ENCODE measurements around the gene RBM14.
"Not testable (repeated sequence)": the region's sequence is repeated elsewhere in the genome, so short reads cannot be mapped to it uniquely, and the experiment has no call there.

The RBM14 gene

DNA sequence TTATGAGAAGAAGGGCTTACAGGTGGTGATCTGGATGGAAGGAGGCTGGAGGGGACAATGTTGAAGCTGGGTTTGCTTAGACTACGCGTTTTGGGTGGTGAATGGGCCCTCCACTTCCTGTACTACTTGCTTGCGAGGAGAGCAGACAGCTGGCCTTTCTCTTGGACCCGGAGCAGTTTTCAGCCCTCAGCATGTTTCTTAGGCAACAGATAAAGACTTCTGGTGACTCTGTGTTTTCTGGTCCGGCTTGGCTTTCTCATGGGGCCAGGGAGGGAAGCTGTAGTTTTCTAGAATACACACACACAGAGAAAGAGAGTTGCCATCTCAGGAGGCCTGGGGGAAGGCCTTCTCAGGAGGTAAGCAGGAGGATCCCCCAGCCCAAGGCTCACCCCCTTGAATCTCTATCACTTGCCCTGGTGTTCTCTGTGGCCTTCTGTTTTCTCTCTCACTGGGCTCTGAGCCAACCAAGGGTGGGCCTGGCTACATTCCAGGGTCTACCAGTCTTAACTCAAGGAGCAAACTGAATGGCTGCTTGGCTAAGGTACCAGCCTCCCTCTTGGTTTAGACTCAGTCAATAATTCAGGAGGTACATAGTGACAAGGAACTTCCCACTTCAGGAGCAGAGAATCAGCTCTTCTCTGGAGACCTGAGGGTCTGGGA, 21.1 kb upstream of the RBM14 start:
- DNase-seq (ENCODE audit: low read depth) = no peak

DNA sequence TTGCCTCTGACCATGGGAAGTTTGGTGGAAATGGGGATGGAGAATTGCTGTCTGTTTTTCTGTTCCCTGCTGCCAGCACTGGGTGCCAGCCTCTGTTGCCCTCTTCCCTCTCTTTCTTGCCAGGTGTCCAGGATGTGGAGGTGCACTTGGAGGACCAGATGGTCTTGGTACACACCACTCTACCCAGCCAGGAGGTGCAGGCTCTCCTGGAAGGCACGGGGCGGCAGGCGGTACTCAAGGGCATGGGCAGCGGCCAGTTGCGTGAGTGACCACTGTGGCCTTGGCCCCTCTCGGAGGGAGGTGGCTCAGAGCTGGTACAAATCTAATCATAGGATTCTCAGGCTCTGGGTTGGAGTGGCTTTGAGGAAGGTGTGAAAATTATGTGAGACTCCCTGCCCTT, 17.4 kb upstream of the RBM14 start:
- no peak for DNase-seq (ENCODE audit: low read depth)

DNA sequence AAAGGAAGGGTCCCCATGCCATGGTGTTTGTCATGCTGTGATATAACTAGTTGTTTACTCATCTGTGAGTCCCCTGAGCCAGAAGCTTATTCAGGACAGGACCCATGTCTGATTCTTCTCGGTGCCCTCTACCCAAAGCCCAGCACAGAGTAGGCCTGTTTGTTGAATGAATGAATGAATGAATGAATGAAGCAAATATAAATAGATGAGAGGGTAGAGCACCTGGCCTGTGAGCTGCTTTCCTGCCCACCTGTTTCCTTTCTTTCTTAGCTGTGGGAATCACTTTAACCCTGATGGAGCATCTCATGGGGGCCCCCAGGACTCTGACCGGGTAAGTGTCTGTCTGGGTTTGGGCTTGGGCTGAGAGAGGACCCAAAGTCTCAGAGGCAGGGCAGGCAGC, 16.2 kb upstream of the RBM14 start:
- no peak for DNase-seq (ENCODE audit: low read depth)

DNA sequence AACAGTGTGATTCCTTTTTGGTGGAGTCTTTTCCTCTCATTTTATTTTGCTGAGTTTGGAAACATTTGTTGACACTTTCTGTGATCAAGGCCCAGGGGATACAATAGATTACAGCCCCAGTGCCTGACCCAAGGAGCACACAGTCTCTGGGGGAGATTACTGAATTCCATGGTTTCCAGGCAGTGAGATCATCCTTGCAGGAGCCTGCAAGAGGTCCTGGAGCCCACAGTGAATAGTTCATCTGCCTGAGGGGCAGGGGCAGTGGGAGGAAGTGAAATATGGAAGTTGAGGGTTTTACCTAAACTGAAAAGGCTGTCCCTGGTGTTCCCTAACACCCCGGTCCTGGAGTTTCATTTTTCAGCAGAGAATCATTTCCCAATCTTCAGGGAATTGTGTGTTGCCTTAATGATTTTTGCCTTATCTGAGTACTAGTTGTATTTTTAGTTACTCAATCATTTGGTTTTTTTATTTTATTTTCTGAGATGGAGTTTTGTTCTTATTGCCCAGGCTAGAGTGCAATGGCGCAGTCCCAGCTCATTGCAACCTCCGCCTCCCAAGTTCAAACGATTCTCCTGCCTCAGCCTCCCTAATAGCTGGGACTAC, 15.7 kb upstream of the RBM14 start:
- DNase-seq (ENCODE audit: low read depth) = no peak

DNA sequence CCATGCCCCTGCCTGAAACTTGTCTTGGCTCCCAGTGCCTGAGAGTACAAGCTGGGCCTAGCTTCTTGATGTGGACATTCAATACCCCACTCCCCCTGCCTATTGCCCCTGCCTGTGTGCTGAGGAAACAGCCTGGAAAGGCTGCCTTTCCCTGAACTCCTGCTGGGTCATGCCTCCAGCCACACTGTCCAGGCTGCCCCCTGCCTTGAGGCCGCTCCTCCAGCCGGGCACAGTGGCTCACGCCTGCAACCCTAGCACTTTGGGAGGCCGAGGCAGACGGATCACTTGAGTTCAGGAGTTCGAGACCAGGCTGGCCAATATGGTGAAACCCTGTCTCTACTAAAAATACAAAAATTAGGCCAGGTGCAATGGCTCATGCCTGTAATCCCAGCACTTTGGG, 13.4 kb upstream of the RBM14 start:
- DNase-seq (ENCODE audit: low read depth) = no peak

DNA sequence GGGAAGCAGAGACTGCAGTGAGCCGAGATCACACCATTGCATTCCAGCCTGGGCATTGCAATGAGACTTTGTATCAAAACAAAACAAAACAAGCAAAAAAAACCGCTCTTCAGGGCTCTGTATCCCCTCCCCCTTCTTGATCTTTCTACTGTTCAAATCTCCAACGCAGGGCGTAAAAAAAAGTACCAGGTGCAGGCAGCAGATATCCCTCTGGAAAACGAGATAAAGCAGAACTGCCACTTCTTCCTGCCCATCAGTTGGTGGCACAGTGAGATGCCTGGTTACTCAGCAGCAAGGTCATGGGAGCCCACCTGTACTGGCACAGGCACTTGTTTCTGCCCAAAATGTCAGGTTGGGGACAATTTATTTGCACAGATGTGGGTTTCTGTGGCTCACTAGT, 12.3 kb upstream of the RBM14 start:
- DNase-seq (ENCODE audit: low read depth) = no peak

DNA sequence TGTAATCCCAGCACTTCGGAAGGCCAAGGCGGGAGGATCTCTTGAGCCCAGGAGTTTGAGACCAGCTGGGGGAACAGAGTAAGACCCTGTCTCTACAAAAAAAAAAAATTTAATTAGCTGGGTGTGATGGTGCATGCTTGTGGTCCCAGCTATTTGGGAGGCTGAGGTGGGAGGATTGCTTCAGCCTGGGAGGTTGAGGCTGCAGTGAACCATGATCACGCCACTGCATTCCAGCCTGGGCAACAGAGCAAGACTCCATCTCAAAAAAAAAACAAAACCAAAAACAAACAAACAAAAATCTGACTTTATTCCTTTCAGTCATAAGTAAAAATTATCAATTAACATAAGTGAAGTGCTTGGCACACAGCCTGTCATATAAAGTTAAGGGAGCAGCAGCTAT, 9.8 kb upstream of the RBM14 start:
- DNase-seq (ENCODE audit: low read depth) = not testable (repeated sequence)

DNA sequence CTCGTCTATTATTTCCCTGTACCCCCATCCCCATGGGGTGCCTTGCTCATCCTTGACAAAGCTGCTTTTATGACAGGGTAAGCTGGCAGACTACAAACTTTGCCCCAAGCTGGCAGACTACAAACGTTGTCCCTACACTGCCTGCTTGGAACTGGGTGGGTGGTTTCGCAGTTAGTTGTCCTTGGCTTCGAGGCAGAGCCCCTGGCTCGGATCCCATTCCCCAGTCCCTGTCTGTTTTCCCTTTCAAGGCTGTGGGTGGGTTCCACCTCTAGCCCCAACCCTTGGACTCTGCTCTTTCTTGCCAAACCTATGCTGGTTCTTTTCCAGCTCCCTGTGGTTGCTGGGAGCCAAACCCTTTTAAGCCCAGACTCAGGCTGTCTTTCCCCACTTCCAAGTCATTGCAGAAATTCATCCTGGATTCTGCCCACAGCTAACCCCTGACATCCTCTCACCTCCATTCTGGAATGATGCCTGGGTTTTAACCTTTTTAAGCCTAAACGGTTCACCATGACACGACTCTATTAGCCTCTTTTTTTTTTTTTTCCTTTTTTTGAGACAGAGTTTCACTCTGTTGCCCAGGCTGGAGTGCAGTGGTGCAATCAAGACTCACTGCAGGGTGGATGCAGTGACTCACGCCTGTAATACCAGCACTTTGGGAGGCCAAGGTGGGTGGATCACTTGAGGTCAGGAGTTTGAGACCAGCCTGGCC, 9.2 kb upstream of the RBM14 start:
- no peak for DNase-seq (ENCODE audit: low read depth)

DNA sequence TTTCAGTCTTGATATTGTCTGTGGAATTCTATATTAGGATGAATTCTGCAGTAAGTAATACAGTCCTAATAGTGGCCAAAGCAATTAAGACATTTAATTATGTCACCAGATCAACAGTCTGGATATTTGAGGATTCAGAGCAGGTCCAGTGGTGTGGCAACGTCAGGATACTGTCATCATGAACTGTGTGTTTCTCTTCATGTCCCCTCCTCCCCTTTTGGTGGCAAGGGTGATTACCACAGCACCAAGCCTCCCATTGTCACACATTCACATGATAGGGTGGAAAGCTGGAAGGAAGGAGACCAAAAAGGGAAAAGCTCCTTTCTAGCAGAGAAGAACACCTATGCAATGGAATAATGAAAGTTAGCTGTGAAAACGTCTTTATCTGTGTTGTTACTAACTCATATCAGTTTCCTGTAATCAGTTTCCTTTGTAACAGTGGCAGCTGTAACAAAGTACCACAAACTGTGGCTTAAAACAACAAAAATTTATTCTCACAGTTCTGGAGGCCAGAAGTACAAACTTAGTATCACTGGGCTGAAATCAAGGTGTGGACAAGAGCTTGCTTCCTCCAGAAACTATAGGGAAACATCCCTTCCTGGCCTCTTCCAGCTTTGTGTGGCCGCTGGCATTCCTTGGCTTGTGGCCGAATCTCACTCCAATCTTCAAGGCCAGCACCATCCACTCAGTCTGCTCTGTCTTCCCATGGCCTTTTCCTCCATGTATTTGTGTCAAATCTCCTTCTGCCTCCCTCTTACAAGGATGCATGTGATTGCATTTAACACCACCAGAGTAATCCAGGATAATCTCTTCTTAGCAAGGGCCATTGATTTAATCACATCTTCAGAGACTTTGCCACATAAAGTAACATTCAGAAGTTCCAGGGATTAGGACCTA, 6.5 kb upstream of the RBM14 start:
- no peak for DNase-seq (ENCODE audit: low read depth)

DNA sequence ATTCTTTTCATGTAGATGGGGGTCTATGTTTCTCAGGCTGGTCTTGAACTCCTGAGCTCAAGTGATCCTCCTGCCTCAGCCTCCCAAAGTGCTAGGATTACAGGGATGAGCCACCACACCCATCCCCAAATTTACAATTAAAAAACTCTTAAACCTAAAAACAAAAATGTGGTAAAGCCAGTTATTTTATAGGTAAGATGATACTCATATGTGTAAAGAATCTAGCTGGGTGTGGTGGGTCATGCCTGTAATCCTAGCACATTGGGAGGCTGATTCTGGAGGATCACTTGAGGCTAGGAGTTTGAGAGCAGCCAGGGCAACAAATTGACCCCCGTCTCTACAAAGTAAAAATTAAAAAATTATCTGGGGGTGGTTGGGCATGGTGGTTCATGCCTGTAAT, 4.0 kb upstream of the RBM14 start:
- DNase-seq (ENCODE audit: low read depth) = no peak

DNA sequence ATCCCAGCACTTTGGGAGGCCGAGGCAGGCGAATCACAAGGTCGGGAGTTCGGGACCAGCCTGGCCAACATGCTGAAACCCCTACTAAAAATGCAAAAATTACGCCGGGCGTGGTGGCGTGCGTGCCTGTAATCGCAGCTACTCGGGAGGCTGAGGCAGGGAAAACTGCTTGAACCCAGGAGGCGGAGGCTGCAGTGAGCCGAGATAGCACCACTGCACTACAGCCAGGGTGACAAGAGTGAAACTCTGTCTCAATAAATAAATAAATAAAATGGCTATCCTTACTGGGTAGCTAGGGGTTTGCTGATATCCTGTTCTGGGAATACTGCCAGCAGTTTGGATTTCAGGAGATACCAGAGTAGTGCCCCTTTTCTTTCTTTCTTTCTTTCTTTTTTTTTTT, 2.4 kb upstream of the RBM14 start:
- no peak for DNase-seq (ENCODE audit: low read depth)

DNA sequence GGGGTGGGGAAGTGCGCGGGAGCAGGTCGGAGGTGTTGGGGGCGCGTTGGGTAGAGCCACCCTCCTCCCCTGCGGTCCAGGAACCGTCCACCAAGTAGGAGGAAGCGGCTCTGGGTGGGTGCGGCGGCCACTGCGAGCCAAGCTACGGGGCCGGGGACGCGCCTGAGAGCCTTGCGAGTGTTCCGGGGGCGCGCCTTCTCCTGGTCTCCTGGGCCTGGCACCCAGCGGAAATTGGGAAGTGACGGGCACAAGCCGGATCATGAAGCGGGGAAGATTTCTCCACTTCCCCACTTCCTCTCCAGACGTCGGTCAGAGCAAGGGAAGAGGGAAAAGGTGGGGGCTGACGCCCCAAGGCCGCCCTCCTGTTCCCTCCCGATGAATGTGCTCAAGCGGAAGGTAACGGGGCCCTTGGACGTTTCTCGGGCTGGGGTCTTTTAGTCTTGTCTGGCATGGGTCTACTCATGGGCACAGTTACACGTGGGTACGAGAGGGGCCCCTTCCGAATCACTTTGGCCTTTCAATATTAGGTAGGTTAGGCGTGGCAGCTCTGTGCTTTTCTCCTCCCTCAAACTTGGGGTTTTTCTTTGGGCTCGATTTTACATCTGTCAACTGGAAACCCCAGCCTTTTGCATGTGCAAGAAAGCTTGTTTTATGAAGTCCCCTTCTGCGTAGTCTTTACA, 865 bp downstream of the RBM14 start:
- DNase-seq (ENCODE audit: low read depth) = no peak

DNA sequence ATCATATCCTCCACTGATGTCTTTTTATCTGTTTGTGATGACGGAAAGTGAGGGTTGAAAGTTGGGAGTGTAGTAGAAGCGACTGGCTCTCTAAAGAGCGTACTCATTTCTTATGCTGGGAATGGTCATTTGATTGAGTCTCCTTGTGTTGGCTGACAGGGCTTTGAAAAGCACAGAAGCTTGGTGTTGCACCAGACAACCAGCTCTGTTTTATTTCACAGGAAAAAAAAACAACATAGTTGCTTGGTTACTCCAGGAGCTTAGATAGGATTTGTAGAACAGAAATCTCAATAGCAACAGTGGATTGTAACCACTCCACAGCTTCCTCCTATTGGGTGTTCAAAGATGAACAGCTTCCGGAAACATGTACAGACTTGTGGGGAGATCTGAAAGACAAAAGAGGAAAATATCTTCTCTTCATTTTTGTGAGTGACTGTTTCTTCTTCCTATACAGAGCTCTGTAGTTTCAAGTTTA, 2.7 kb downstream of the RBM14 start:
- DNase-seq (ENCODE audit: low read depth) = no peak

DNA sequence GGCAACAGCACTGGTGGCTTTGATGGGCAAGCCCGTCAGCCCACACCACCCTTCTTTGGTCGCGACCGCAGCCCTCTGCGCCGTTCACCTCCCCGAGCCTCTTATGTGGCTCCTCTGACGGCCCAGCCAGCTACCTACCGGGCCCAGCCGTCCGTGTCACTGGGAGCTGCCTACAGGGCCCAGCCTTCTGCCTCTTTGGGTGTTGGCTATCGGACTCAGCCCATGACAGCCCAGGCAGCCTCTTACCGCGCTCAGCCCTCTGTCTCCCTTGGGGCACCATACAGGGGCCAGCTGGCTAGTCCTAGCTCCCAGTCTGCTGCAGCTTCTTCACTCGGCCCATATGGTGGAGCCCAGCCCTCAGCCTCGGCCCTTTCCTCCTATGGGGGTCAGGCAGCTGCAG, 8.0 kb downstream of the RBM14 start:
- no peak for DNase-seq (ENCODE audit: low read depth)

DNA sequence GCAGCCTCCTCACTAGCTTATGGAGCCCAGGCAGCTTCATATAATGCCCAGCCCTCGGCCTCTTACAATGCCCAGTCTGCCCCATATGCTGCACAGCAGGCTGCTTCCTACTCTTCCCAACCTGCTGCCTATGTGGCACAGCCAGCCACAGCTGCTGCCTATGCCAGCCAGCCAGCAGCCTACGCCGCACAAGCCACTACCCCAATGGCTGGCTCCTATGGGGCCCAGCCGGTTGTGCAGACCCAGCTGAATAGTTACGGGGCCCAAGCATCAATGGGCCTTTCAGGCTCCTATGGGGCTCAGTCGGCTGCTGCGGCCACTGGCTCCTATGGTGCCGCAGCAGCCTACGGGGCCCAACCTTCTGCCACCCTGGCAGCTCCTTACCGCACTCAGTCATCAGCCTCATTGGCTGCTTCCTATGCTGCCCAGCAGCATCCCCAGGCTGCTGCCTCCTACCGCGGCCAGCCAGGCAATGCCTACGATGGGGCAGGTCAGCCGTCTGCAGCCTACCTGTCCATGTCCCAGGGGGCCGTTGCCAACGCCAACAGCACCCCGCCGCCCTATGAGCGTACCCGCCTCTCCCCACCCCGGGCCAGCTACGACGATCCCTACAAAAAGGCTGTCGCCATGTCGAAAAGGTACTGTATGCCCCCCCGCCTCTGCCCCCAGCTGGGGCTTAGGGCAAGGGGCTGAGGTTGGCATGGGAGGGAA, 8.8 kb downstream of the RBM14 start:
- DNase-seq (ENCODE audit: low read depth) = no peak

DNA sequence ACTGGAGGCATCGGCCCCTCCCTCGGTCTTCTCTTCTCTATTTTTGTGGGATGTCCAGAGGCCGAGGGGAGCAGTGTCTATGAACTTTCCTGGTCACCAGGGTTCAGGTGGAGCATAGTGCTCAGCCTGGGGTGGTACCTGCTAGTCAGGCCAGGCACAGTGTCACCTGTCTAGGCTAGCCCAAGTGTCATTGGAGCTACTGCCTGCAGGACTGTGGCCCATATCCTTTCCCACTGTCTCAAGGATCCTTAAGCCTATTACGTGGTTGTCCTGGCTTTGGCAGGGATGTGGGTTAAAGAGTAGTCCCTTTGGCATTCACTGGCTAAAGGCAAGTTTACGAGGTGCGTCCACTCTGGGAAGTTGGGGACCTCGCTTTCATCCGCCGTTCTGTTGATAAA, 9.3 kb downstream of the RBM14 start:
- no peak for DNase-seq (ENCODE audit: low read depth)

DNA sequence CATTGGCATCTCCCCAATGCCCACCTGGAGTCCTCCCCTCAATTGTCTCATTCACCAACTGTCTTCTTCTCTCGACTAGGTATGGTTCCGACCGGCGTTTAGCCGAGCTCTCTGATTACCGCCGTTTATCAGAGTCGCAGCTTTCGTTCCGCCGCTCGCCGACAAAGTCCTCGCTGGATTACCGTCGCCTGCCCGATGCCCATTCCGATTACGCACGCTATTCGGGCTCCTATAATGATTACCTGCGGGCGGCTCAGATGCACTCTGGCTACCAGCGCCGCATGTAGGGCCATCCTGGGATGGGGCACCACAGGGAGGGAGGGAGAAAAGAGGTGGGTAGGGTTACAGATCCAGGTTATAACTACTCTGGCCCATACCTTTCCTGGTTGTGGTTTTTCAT, 10.0 kb downstream of the RBM14 start:
- no peak for DNase-seq (ENCODE audit: low read depth)

DNA sequence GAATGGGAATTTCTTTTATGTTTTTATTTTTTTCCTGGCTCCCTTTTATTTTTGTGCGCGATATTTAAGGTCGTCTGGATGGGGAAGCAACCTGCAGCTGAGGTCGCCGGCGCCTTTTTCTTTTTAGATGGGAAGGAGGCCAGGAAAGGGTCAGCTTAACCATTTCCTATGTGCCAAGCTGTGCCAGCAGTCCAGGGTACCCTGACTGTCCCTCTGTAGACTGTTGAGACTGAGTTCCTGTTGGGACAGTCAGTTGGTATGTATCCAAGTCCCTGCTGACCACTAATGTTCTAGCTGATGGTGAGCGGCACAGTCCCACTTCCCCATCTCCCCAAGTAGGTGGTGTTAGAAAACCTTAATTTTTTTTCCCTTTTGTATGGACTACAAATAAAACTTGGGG, 10.5 kb downstream of the RBM14 start:
- no peak for DNase-seq (ENCODE audit: low read depth)

DNA sequence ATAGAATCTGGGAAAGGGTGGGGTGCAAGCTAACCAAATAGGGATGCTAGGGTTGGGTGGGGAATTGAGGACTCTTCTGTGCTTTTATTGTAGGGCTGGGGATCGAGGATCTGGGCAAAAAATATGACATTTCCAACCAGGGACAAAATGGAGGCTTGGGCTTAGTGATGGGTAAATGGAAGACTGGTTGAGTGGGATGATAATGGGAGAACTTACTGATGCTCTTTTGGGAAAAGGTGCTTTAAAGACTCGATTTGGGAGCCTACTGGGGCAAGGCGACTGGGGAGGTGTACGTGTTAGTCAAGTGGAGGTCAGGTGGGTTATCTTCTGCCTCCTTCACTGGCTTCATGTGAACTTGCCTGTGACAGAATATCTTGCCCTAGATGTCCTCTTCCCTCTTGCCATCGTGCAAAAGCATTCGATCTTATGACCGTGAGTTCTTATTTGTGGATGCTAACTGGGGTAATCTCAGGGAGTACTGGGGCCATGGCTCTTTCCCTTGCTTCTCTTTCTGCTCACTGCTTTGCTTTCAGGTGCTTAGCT, 11.7 kb downstream of the RBM14 start:
- DNase-seq (ENCODE audit: low read depth) = no peak

DNA sequence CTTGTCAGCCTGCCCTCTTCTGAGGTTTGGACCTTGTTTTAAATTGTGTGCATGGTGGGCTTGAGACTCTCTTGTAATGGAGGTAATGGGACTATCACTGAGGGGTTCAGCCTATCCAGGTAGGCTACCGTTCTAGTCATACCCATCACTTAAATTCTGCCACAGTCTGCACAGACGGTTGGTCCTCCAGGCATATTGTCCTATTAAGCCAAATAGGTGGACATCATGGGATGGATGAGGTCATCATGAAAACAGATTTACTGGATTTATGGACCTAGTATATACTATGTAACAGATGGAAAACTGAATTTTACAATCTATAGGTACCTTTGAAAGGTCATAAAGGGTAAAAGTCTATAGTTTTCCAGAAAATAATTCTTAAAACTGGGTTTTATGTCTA, 12.9 kb downstream of the RBM14 start:
- DNase-seq (ENCODE audit: low read depth) = no peak

DNA sequence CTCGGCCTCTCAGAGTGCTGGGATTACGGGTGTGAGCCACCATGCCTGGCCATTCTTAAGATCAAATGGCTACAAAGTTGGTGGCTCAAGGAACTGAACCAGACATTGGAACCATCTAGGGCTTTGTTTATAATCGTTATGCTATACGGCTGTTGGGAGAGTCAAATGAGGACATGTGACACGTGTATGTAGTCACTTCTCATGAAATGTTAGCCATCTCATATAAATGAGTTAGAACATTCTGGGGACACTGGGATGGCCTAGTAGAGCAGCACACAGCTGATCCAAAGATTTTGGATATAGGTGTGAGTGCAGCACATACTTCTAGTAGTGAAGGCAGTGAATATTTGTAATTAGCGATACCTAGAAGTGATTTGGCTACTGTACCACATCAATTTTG, 15.5 kb downstream of the RBM14 start:
- DNase-seq (ENCODE audit: low read depth) = no peak
